ENCODE results near the gene TBX3.
"Not testable (repeated sequence)": the region's sequence is repeated elsewhere in the genome, so short reads cannot be mapped to it uniquely, and the experiment has no call there.

- not testable (repeated sequence) for TF ChIP-seq SUZ12 (IDR thresholded peaks at IDR 0.05; ENCODE audit: extremely low read depth, insufficient read depth, insufficient read length); YY1 (IDR thresholded peaks at IDR 0.05; ENCODE audit: insufficient read depth, insufficient read length); ZNF274 (IDR thresholded peaks at IDR 0.05; ENCODE audit: low read depth, low read length)
Observed at GRCh38 chr12:114722176-114722575, 38.2 kb upstream of the TBX3 start.

All from NT2/D1 (cell line).